Right cardiac atrium (tissue), 5 donors: ENCODE measurements around the gene TMEM190. TPM values are rescaled to one million over a fixed set of nuclear protein-coding genes. Genes with fewer than 3 reads are reported as not detected.

Source experiments
- ATAC-seq, 2 donors: fragments of 200-7000 bp; cut with Tn5 transposase; one replicate each; pipeline versions ENCODE4 v1.8.0 to v1.9.1; 2020; ENCODE audit warnings: moderate library complexity in 2 of 2, mild to moderate bottlenecking in 1 of 2
- DNase-seq, 3 donors: peaks; one replicate each; pipeline ENCODE4 v3.0.0-alpha.2; 2020
- H3K27ac ChIP-seq: one replicate; pipeline ENCODE4 v1.5.1; 2013; ENCODE audit warnings: mild to moderate bottlenecking, low read length, control low read depth, moderate library complexity
- H3K27me3 ChIP-seq: one replicate; pipeline ENCODE4 v1.6.1; 2013; ENCODE audit not compliant: control insufficient read depth, insufficient read depth
- H3K4me1 ChIP-seq: one replicate; pipeline ENCODE4 v1.6.1; 2013; ENCODE audit warnings: low read length; ENCODE audit not compliant: control insufficient read depth, insufficient read depth
- H3K4me3 ChIP-seq: one replicate; pipeline ENCODE4 v1.5.1; 2013; ENCODE audit warnings: low read length, control low read depth
- H3K9me3 ChIP-seq: one replicate; pipeline ENCODE4 v1.6.1; 2013; ENCODE audit warnings: low read length; ENCODE audit not compliant: control insufficient read depth
- WGBS: extraction: QIAGEN DNeasy Blood & Tissue Kit; methylation state at CpG from one replicate; pipeline ENCODE4 v1.1.7; 2013; 5-methylcytosine and 5-hydroxymethylcytosine counted together
- intact Hi-C, 4 donors: fragments of 100-400 bp; cut with DNase I; formaldehyde crosslinking; loops; one replicate each; pipeline versions ENCODE4 v1.11.0 to v1.14.0; 2022 to 2023
- polyA plus RNA-seq: library from polyadenylated mRNA; stranded (reverse); fragments of 200-250 nt; gene quantifications from one replicate; pipeline ENCODE4 v1.2.3, GENCODE V29; 2013
- total RNA-seq, 4 donors: library from RNA; stranded (reverse); fragmentation: NEBNext Ultra II Directional; extraction: Animal tissue kit (Norgen Biotek cat#: 25700); gene quantifications; one replicate each; pipeline ENCODE4 v1.2.1, GENCODE V29; 2021
- donor health status: healthy with polysubstance abuse.
- donor health status: DM: no; HTN: yes; CAD: no.
- donor health status: DM: no; HTN: no; CAD: no.
- donor health status: DM: no; HTN: yes; CAD: no; lungs with severe emphysema.
- donor health status: DM: yes; HTN: yes; CAD: no.

Gene TMEM190
- total and polyA plus RNA-seq, 5 donors, result not detected

GRCh38 chr19:55373306-55373992, 3.2 kb upstream of the TMEM190 start:
- 57% methylated on average over 9 of the region's 9 CpGs for WGBS
- Histone ChIP-seq H3K9me3 (no peaks in the 10 kb centered on the region), H3K27ac (no peak overlapping the region), H3K27me3 (no peaks in the 10 kb centered on the region), H3K4me1 (no peaks in the 10 kb centered on the region), H3K4me3 (no peak overlapping the region)
- DNase-seq (peak in 1 of 3 donors; percentile 17), ATAC-seq (no peak)
- intact Hi-C loops, result loop anchor here in 1 of 4 donors (10.0 kb wide), 1 partner anchor 69 kb away; no protein-coding TSS in a partner anchor

- H3K27me3 ChIP-seq, result no peaks in the 10 kb centered on the region
- H3K27ac ChIP-seq, result no peak overlapping the region
- DNase-seq (peak in 1 of 3 donors; percentile 33), ATAC-seq (no peak)
- H3K4me3 ChIP-seq, result no peak overlapping the region
- H3K9me3 ChIP-seq, result no peaks in the 10 kb centered on the region
- H3K4me1 ChIP-seq, result no peaks in the 10 kb centered on the region
- intact Hi-C loops, result loop anchor here in 1 of 4 donors (10.0 kb wide), 1 partner anchor 69 kb away; no protein-coding TSS in a partner anchor
- WGBS, result 12% methylated on average over 31 of the region's 31 CpGs
Measured at GRCh38 chr19:55373993-55374757, 2.5 kb upstream of the TMEM190 start.

GRCh38 chr19:55377356-55378131, 918 bp downstream of the TMEM190 start:
- no peaks in the 10 kb centered on the region for H3K27me3 ChIP-seq
- no peaks in the 10 kb centered on the region for H3K9me3 ChIP-seq
- no peak overlapping the region for H3K4me3 ChIP-seq
- intact Hi-C loops, result loop anchor here in 1 of 4 donors (10.0 kb wide), 1 partner anchor 73 kb away; no protein-coding TSS in a partner anchor
- ATAC-seq, result peak; percentile 10 to 19
- DNase-seq, result peak in 2 of 3 donors; percentile 30 to 79
- H3K4me1 ChIP-seq, result no peaks in the 10 kb centered on the region
- H3K27ac ChIP-seq, result no peak overlapping the region
- 8% methylated on average over 43 of the region's 43 CpGs for WGBS

- no peaks in the 10 kb centered on the region for H3K27me3 ChIP-seq
- ATAC-seq (no peak), DNase-seq (peak in 1 of 3 donors; percentile 5)
- WGBS, result 57% methylated on average over 11 of the region's 11 CpGs
- H3K4me1 ChIP-seq, result no peaks in the 10 kb centered on the region
- H3K4me3 ChIP-seq, result no peak overlapping the region
- intact Hi-C loops, result loop anchor here in 1 of 4 donors (10.0 kb wide), 1 partner anchor 74 kb away; no protein-coding TSS in a partner anchor
- no peak overlapping the region for H3K27ac ChIP-seq
- no peaks in the 10 kb centered on the region for H3K9me3 ChIP-seq
Measured at GRCh38 chr19:55379174-55379573, 2.5 kb downstream of the TMEM190 start.

GRCh38 chr19:55382013-55382412, 5.4 kb downstream of the TMEM190 start:
- 98% methylated on average over 5 of the region's 5 CpGs for WGBS
- Histone ChIP-seq H3K9me3 (no peaks in the 10 kb centered on the region), H3K4me3 (no peak overlapping the region), H3K27me3 (no peaks in the 10 kb centered on the region), H3K27ac (no peak overlapping the region), H3K4me1 (no peaks in the 10 kb centered on the region)
- DNase-seq (no peak), ATAC-seq (no peak)
- intact Hi-C loops, result loop anchor here in 1 of 4 donors (5.0 kb wide), 2 partner anchors 40 to 80 kb away; no protein-coding TSS in a partner anchor

- Histone ChIP-seq H3K27me3 (no peaks in the 10 kb centered on the region), H3K9me3 (no peaks in the 10 kb centered on the region), H3K4me3 (no peak overlapping the region), H3K4me1 (peaks cover 4% of the 10 kb centered on the region), H3K27ac (no peak overlapping the region)
- DNase-seq, result peak in 1 of 3 donors; percentile 10
- no peak for ATAC-seq
- intact Hi-C loops, result loop anchor here in 1 of 4 donors (5.0 kb wide), 2 partner anchors 40 to 80 kb away; no protein-coding TSS in a partner anchor
- 95% methylated on average over 3 of the region's 3 CpGs for WGBS
Measured at GRCh38 chr19:55382522-55383054, 6.0 kb downstream of the TMEM190 start.

GRCh38 chr19:55383279-55384130, 6.9 kb downstream of the TMEM190 start:
- 4% methylated on average over 88 of the region's 88 CpGs for WGBS
- intact Hi-C loops, result loop anchor here in 1 of 4 donors (5.0 kb wide), 2 partner anchors 41 to 81 kb away; no protein-coding TSS in a partner anchor
- ATAC-seq (no peak), DNase-seq (peak; percentile 59 to 81 (median 79))
- Histone ChIP-seq H3K9me3 (no peaks in the 10 kb centered on the region), H3K4me3 (peak overlapping the region; percentile 56), H3K27me3 (no peaks in the 10 kb centered on the region), H3K4me1 (peaks cover 10% of the 10 kb centered on the region), H3K27ac (peak overlapping the region; percentile 99)

GRCh38 chr19:55384131-55384919, 7.7 kb downstream of the TMEM190 start, which contains the start of gene TMEM238:
Gene TMEM238 (minus strand): TSS chr19:55384292. CDS start chr19:55384259, 33 bp downstream.
- ATAC-seq, result no peak
- Histone ChIP-seq H3K27me3 (no peaks in the 10 kb centered on the region), H3K4me3 (peak within 1 kb of the TSS; percentile 56), H3K9me3 (no peaks in the 10 kb centered on the region), H3K27ac (peak within 1 kb of the TSS; percentile 99), H3K4me1 (peaks cover 12% of the 10 kb centered on the region)
- intact Hi-C loops, result loop anchor here in 1 of 4 donors (5.0 kb wide), 2 partner anchors 42 to 82 kb away; no protein-coding TSS in a partner anchor
- peak; percentile 32 to 75 (median 72) for DNase-seq
- 23% methylated on average over 72 of the region's 72 CpGs for WGBS
